Heart left ventricle (tissue), 16 donors: ENCODE measurements around the gene RPRD1B. TPM values are rescaled to one million over a fixed set of nuclear protein-coding genes. Genes with fewer than 3 reads are reported as not detected.

Experiments used
- ATAC-seq, 4 donors: fragments of 200-7000 bp; cut with Tn5 transposase; one replicate each; pipeline ENCODE4 v1.9.1; 2020 to 2022; ENCODE audit warnings: moderate library complexity in 4 of 4, mild to moderate bottlenecking in 3 of 4, moderate number of reproducible peaks in 1 of 4
- DNase-seq, 5 donors: peaks; one replicate each; pipeline ENCODE4 v3.0.0-alpha.2; 2020
- H3K27ac ChIP-seq, 12 donors: fragments of 200-600 bp; sonication (generic) in 4 of 12; one replicate each; pipeline versions ENCODE4 v1.5.0 to v1.8.0; 2016 to 2022; ENCODE audit warnings: mild to moderate bottlenecking in 2 of 12
- H3K27me3 ChIP-seq, 9 donors: fragments of 200-600 bp; sonication (generic) in 2 of 9; one replicate each; pipeline versions ENCODE4 v1.5.1 to v1.8.0; 2016 to 2022; ENCODE audit warnings: mild to moderate bottlenecking in 3 of 9
- H3K36me3 ChIP-seq, 9 donors: fragments of 200-600 bp; sonication (generic) in 2 of 9; one replicate each; pipeline versions ENCODE4 v1.5.0 to v1.8.0; 2018 to 2022; ENCODE audit warnings: mild to moderate bottlenecking in 2 of 9
- H3K4me1 ChIP-seq, 12 donors: fragments of 200-600 bp; sonication (generic) in 4 of 12; one replicate each; pipeline versions ENCODE4 v1.5.0 to v1.8.0; 2016 to 2022; ENCODE audit warnings: mild to moderate bottlenecking in 3 of 12
- H3K4me3 ChIP-seq, 12 donors: fragments of 200-600 bp; sonication (generic) in 4 of 12; one replicate each; pipeline versions ENCODE4 v1.5.0 to v1.8.0; 2017 to 2022; ENCODE audit warnings: mild to moderate bottlenecking in 9 of 12, moderate library complexity in 4 of 12
- H3K9me3 ChIP-seq, 12 donors: fragments of 200-600 bp; sonication (generic) in 4 of 12; one replicate each; pipeline versions ENCODE4 v1.5.0 to v1.8.0; 2016 to 2022; ENCODE audit warnings: mild to moderate bottlenecking in 1 of 12
- CTCF ChIP-seq, 12 donors: fragments of 200-600 bp; sonication (generic) in 4 of 12; IDR thresholded peaks; one replicate each; pipeline versions ENCODE4 v1.5.0 to v1.8.0; 2018 to 2022; ENCODE audit warnings: antibody characterized with exemption in 12 of 12, mild to moderate bottlenecking in 5 of 12
- POLR2A ChIP-seq, 2 donors: fragments of 450-650 bp; IDR thresholded peaks; one replicate each; pipeline ENCODE4 v1.6.1; 2017; ENCODE audit warnings: antibody characterized with exemption in 2 of 2, mild to moderate bottlenecking in 2 of 2, moderate library complexity in 2 of 2
- WGBS, 4 donors: extraction: QIAGEN DNeasy Blood & Tissue Kit in 2 of 4; methylation state at CpG; one replicate each; pipeline versions ENCODE4 v1.1.5 to v1.1.7; 2013 to 2018; 5-methylcytosine and 5-hydroxymethylcytosine counted together
- intact Hi-C, 10 donors: fragments of 100-400 bp; cut with DNase I; formaldehyde crosslinking; loops; one replicate each; pipeline versions ENCODE4 v1.11.1 to v1.14.2; 2022
- polyA plus RNA-seq, 2 donors: library from polyadenylated mRNA; stranded (reverse); fragments of 200-250 nt; gene quantifications; one replicate each; pipeline ENCODE4 v1.2.3, GENCODE V29; 2013
- total RNA-seq, 9 donors: library from RNA; depleted of rRNA in 2 of 9; stranded (reverse); fragments of >200 nt in 2 of 9; fragmentation: NEBNext Ultra II Directional in 3 of 9; extraction: Animal tissue kit (Norgen Biotek cat#: 25700) in 3 of 9; gene quantifications; one replicate each; pipeline versions ENCODE4 v1.1.0 to v1.2.4, GENCODE V29; 2016 to 2023
- donor health status: ischemic (EF 13 %, LVEDD 7.1; RV severe dilation, severe dysfunction).
- donor health status: healthy with polysubstance abuse.
- donor health status: DM: no; HTN: yes; CAD: no.
- donor health status: DM: no; HTN: no; CAD: no.
- donor health status: ischemic (EF 25% LVEDD 6.9; RV normal size, moderate dysfunction).
- donor health status: ischemic (EF 25% LVEDD 5.7; RV mildly dilated, moderate dysfunction).
- donor health status: healthy.
- donor health status: DM: yes; HTN: yes; CAD: no.
- donor health status: ischemic (EF 35%, LVEDD 5.7; RV mildly dilated, moderate dysfunction).
- donor health status: nonischemic (EF 11% LVEDD 7.7; RV severe dilation, severe dysfunction).
- donor health status: DM: yes; HTN: yes; CAD: no.
- donor health status: PGD.
- donor health status: ischemic (EF 29% LVEDD 5.4; RV normal size, mild dysfunction).
- donor health status: nonischemic (EF 23%, LVEDD 6.1; RV moderate dilation, normal function).

Gene RPRD1B
- total and polyA plus RNA-seq, 11 donors, result 9.1 to 60.2 (median 41.8) TPM

- H3K4me1 ChIP-seq, result peaks cover 0 to 28% (median 14%) of the 10 kb centered on the region in 12 donors
- 86 to 91% (median 88%) methylated on average over 10 of the region's 10 CpGs for WGBS, 4 donors
- no peaks in the 10 kb centered on the region for H3K9me3 ChIP-seq
- TF ChIP-seq CTCF (IDR thresholded peaks at IDR 0.05), result no peak
- no peak overlapping the region for H3K27ac ChIP-seq
- peaks cover 0 to 89% (median 79%) of the 10 kb centered on the region in 9 donors for H3K36me3 ChIP-seq
- DNase-seq (no peak), ATAC-seq (peak in 1 of 4 donors; percentile 44)
- H3K4me3 ChIP-seq, result no peak overlapping the region
- intact Hi-C loops, result loop anchor here in 1 of 10 donors (10.0 kb wide), 1 partner anchor 371 kb away; no protein-coding TSS in a partner anchor
- H3K27me3 ChIP-seq, result no peaks in the 10 kb centered on the region
These were observed 10.2 kb downstream of the RPRD1B start for GRCh38 chr20:38043512-38044300.

GRCh38 chr20:38044685-38045084 lies 11.1 kb downstream of the RPRD1B start:
- Histone ChIP-seq H3K9me3 (no peaks in the 10 kb centered on the region), H3K36me3 (peaks cover 0 to 92% (median 85%) of the 10 kb centered on the region in 9 donors), H3K27ac (no peak overlapping the region), H3K4me3 (no peak overlapping the region), H3K27me3 (no peaks in the 10 kb centered on the region), H3K4me1 (peaks cover 0 to 31% (median 16%) of the 10 kb centered on the region in 12 donors)
- TF ChIP-seq CTCF (IDR thresholded peaks at IDR 0.05) (no peak), POLR2A (IDR thresholded peaks at IDR 0.05) (no peak)
- ATAC-seq (no peak), DNase-seq (no peak)
- intact Hi-C loops, result loop anchor here in 1 of 10 donors (10.0 kb wide), 1 partner anchor 370 kb away; no protein-coding TSS in a partner anchor
- WGBS, 4 donors, result 63 to 89% (median 85%) methylated on average over 3 of the region's 3 CpGs

GRCh38 chr20:38046572-38046971 lies 13.0 kb downstream of the RPRD1B start:
- peaks cover 0 to 92% (median 85%) of the 10 kb centered on the region in 9 donors for H3K36me3 ChIP-seq
- no peak overlapping the region for H3K4me3 ChIP-seq
- intact Hi-C loops, result loop anchor here in 1 of 10 donors (10.0 kb wide), 1 partner anchor 368 kb away; no protein-coding TSS in a partner anchor
- 63 to 68% (median 67%) methylated on average over 4 of the region's 4 CpGs for WGBS, 4 donors
- no peak for TF ChIP-seq POLR2A (IDR thresholded peaks at IDR 0.05)
- TF ChIP-seq CTCF (IDR thresholded peaks at IDR 0.05), result no peak
- H3K27ac ChIP-seq, result peak overlapping the region in 2 of 12 donors; percentile 2 to 26
- peak in 1 of 5 donors; percentile 43 for DNase-seq
- H3K27me3 ChIP-seq, result no peaks in the 10 kb centered on the region
- ATAC-seq, result peak in 3 of 4 donors; percentile 63 to 80 (median 68)
- H3K4me1 ChIP-seq, result peaks cover 0 to 43% (median 24%) of the 10 kb centered on the region in 12 donors
- no peaks in the 10 kb centered on the region for H3K9me3 ChIP-seq

GRCh38 chr20:38049800-38050199 lies 16.3 kb downstream of the RPRD1B start:
- Histone ChIP-seq H3K4me1 (peaks cover 0 to 62% (median 30%) of the 10 kb centered on the region in 12 donors), H3K36me3 (peaks cover 0 to 86% (median 75%) of the 10 kb centered on the region in 9 donors), H3K27me3 (no peaks in the 10 kb centered on the region), H3K4me3 (no peak overlapping the region), H3K27ac (peak overlapping the region in 6 of 12 donors; percentile 1 to 51 (median 20)), H3K9me3 (no peaks in the 10 kb centered on the region)
- ATAC-seq (peak; percentile 48 to 69 (median 50)), DNase-seq (no peak)
- intact Hi-C loops, result loop anchor here in 5 of 10 donors (10.0 kb wide), 4 partner anchors 265 to 485 kb away; no protein-coding TSS in a partner anchor
- WGBS, 4 donors, result 45 to 63% (median 52%) methylated on average over 3 of the region's 3 CpGs
- TF ChIP-seq CTCF (IDR thresholded peaks at IDR 0.05) (no peak), POLR2A (IDR thresholded peaks at IDR 0.05) (no peak)
